HG02759 (cell line): ENCODE results near the gene AP1G2.
"Not testable (repeated sequence)": the region's sequence is repeated elsewhere in the genome, so short reads cannot be mapped to it uniquely, and the experiment has no call there.

Experiments used
- ATAC-seq: cut with Tn5 transposase; IDR thresholded peaks from one replicate; pipeline ENCODE4 v1.9.1; 2021; ENCODE audit warnings: mild to moderate bottlenecking, moderate library complexity; ENCODE audit not compliant: unreplicated experiment

Gene AP1G2, protein sequence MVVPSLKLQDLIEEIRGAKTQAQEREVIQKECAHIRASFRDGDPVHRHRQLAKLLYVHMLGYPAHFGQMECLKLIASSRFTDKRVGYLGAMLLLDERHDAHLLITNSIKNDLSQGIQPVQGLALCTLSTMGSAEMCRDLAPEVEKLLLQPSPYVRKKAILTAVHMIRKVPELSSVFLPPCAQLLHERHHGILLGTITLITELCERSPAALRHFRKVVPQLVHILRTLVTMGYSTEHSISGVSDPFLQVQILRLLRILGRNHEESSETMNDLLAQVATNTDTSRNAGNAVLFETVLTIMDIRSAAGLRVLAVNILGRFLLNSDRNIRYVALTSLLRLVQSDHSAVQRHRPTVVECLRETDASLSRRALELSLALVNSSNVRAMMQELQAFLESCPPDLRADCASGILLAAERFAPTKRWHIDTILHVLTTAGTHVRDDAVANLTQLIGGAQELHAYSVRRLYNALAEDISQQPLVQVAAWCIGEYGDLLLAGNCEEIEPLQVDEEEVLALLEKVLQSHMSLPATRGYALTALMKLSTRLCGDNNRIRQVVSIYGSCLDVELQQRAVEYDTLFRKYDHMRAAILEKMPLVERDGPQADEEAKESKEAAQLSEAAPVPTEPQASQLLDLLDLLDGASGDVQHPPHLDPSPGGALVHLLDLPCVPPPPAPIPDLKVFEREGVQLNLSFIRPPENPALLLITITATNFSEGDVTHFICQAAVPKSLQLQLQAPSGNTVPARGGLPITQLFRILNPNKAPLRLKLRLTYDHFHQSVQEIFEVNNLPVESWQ

DNA sequence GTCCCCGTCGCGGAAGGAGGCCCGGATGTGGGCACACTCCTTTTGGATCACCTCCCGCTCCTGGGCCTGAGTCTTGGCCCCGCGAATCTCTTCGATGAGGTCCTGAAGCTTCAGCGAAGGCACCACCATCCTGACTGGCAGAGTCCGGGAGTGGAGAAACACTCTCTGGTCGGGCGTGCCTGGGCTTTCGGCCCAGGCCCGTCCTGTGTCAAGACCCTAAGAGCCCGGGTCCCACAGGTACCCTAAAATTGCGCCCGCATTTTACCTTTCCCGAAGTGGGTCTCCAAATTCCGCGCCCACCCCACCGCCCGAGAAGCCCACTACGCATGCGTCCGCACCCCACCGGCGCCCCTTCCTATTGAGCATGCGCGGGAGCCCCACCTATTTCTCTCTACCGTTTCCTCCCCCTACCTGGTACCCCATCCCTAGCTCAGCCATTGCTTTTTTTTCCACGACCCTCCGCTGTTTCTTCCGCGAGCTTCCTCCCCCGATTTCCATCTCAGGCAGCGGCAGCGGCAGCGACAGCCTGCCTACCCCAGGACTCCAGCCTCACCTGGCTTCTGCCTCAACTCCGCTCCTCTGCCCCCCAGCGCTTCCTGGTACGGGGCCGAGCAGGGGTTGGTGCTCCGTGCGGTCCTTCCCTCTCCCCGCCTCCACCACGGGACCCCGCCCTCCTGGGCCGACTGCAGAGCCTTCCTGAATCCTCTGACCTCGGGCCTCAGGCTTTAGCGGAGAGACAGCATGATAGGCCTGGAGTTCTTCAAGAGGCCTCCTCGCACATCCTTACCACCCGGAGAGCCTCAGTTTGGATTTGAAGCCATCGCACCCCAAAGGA lies at the start of gene AP1G2:
TSS of gene AP1G2 (minus strand) at position 606 of the 835 bp plus-strand sequence. CDS start at position 129, 477 bp downstream.
- peak; percentile 95 for ATAC-seq

DNA sequence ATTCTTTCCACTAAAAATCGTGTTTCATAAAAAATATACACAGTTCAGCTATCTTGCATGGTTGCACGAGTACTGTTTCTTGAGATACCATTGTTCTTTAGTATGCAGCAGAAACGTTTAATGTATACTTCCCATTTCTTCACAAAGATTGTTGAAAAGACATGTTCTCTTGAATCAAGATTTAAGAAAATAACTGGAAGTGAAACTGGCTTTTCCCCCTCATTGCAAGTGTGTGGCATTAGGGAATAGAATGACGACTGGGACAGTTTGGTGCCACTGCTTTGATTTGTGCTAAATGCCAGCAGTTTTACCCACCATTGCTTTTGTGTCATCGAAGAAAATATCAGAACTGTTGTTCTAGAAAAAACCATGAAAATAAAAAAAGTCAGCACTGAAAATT lies 48.3 kb upstream of the AP1G2 start:
- ATAC-seq = no peak

DNA sequence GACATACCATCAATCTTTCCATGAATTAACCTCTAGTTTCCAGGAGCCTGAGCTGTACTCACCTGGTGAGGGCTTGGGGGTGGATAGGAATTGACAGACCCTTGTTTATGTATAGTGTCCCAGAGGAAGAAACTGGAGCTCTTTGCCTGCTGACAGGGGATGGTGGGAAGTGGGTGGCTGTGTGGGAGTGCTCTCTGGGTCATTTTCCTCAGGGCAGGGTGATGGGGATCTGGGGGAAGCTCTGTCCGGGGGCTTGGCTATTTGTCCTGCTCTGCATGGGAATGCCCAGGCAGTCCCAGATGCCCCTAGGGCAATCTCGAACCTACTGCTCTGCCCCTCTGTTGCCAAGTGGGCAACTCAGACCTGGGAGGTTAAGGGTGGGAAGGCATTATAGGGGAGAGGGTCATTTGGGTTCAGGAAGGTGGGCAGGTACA lies 46.8 kb upstream of the AP1G2 start:
- no peak for ATAC-seq

DNA sequence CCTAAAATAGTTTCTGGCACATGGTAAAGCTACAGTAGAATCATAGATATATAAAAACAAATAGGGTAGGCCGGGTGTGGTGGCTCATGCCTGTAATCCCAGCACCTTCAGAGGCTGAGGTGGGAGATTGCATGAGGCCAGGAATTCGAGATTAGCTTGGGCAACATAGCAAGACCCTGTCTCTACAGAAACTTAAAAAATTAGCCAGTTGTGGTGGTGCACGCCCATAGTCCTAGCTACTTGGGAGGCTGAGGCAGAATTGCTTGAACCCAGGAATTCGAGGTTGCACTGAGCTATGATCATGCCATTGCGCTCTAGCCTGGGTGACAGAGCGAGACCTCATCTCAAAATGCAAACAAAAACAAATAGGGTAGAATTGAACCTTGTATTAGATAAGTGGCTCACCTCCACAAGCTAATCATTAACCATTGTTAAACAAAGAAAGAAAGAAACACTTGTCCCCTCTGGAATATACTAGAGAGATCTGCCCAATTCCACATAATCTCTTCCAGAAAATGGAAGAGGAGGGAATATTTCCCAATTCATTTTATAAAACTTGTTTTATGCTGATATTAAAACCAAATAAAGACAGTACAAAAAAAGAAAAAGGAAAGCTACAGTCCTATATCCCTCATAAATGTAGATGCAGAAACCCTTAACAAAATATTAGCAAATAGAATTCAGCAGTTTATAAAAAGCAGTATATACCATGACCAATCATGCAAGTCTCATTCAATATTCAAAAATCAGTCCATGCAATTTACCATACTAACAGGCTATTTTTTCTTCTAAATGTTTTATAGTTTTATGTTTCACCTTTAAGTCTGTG lies 45.9 kb upstream of the AP1G2 start:
- no peak for ATAC-seq

GRCh38 chr14:23612802-23613201 lies 45.2 kb upstream of the AP1G2 start:
- ATAC-seq = no peak

- ATAC-seq = no peak
Observed at GRCh38 chr14:23612354-23612732, 44.8 kb upstream of the AP1G2 start.

GRCh38 chr14:23610815-23611289 lies 43.3 kb upstream of the AP1G2 start:
- ATAC-seq = no peak

- no peak for ATAC-seq
Observed at GRCh38 chr14:23610090-23610814, 42.7 kb upstream of the AP1G2 start.

- not testable (repeated sequence) for ATAC-seq
Observed at GRCh38 chr14:23609411-23610089, 42.0 kb upstream of the AP1G2 start.

GRCh38 chr14:23609001-23609400 lies 41.4 kb upstream of the AP1G2 start:
- ATAC-seq = no peak

- no peak for ATAC-seq
Observed at GRCh38 chr14:23608454-23608853, 40.9 kb upstream of the AP1G2 start.

DNA sequence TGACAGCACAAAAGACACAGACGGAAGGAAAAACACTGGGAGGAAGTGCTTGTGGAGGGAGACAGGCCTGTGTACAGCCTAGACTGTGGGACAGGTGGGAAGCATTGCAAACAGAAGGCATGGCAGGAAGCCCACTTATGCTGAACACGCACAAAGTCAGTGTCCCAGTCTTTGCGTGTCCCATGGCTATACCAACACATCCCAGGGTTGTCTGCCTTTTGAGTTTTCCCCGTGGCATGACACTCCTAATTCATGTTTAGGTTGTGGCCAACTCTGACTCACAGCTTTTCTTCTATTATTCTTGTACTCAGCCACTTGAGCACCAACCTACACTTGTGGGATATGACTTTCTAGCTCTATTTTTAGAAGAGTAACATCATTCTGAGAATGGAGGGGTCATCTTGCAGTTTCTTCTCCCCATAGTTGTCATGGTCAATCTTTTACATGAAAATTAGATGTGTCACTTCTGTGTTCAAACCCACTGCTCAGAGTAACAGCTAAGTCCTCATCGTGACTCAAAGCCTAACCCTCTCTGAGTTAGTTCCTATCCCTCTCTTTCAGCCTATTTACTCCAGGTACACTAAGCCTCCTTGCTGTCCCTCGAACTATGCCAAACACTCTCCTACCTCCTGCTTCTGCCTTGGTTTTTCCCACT lies 38.5 kb upstream of the AP1G2 start:
- ATAC-seq = peak; percentile 89

DNA sequence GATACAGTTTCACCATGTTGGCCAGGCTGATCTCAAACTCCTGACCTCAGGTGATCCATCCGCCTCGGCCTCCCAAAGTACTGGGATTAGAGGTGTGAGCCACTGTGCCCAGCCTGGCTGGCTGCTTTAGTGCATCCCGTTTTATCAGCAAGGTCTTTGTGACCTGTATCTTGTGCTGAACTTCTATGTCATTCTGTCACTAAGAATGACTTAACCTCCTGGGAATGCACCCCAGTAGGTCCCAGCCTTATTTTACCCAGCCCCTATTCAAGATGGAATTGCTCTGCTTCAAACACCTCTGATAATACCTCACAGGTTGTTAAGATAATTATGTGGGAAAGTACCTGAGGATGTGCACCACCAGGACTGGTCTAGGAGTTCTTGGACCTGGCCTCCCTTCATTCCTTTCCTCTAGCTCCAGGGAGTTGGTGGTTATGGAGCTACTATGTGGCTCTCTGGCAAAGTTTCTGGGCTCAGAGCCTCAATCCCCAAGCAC lies 37.1 kb upstream of the AP1G2 start:
- ATAC-seq = no peak

DNA sequence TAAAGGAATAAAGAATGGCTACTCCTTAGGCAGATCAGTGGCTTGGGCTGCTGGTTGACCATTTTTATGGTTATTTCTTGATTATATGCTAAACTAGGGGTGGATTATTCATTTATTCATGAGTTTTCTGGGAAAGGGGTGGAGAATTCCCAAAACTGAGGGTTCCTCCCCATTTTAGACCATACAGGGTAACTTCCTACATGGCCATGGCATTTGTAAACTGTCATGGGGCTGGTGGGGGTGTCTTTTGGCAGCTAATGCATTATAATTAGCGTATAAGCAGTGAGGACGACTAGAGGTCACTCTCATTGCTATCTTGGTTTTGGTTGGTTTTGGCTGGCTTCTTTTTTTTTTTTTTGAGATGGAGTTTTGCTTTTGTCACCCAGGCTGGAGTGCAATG lies 36.6 kb upstream of the AP1G2 start:
- no peak for ATAC-seq

DNA sequence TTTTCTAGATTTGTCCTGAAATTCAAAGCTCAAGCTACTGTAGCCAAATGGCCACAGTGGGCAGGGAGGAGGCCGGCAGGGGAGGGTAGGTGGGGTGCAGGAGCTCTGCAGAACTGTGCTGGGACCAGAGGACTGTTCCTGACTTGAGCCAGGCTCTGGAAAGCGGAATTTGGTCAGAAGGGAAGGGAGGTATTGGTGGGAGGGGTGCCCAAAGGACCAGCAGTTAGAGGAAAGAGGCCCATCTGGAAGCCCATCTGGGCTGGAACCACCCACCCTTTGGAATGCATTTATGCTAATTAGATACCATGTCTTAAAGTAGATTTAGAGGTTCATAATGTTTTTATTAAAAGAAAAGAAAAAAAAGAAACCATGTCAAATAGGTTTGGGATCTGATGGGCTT lies 35.5 kb upstream of the AP1G2 start:
- ATAC-seq = no peak

DNA sequence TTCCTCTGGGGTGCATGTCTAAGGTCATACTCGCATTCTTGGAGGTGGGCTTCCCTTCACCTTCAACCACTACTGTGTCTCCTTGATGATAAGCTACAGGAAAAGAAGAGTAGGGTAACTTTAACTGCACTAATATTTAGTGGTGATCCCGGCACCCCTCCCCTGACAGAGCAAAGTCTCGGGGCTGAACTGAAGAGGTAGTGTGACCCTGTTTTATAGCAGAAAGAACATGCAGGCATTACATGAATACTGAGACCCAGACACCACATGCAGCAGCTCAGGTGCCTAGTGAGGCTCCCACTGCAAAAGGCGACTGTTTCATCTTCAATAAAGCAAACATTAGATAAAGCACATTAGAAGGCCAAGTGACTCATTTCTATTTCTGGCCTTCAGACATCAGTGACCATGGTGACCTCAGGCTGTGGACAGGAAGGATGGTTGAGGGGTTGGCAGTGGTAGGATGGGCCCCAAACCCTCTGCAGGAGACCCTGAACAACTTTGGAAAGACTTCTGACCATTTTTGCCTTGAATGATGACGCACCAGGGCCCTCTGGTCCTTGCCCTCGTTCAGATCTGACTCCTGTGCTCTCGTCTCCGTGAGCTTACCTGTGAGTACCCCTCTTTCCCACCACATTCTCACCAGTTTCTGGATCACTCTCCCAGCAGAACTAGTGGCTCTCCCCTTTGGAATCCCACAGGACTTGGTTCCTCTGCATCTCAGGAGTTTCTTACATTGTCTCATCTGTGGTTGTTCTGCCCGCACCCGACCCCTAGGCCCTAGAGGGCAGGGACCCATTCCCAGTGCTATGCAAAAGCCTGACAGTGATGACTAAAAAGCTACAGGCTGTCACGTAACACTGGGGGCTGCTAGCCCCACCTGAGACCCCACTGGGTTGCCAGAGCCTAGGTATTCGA lies 34.8 kb upstream of the AP1G2 start:
- ATAC-seq = no peak

DNA sequence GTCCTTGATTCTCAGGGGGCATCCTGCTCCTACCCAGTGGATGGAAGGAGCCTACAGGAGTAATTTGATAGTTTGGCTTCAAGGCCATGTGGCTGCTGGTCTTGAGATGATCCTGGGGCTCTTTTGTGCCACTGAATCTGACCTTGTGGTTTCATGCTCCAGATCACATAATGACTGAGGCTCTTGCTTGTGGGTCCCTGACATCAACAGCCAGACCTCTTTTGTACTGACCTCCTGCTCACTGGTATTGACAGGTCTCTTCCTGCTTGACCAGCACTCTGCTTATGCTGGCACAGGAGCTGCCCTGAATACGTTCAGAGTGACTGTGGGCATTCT lies 34.2 kb upstream of the AP1G2 start:
- peak; percentile 28 for ATAC-seq
